BLaER1 (cell line): ENCODE results near the gene ACADVL.
"Not testable (repeated sequence)": the region's sequence is repeated elsewhere in the genome, so short reads cannot be mapped to it uniquely, and the experiment has no call there.

Experiments
- H3K27ac ChIP-seq: shearing (Covaris generic); formaldehyde crosslinking; 2 replicates; pipeline ENCODE4 v1.8.1; 2022
- H3K27me3 ChIP-seq: shearing (Covaris generic); formaldehyde crosslinking; 2 replicates; pipeline ENCODE4 v1.8.1; 2022
- H3K36me3 ChIP-seq: shearing (Covaris generic); formaldehyde crosslinking; 2 replicates; pipeline ENCODE4 v1.8.1; 2022
- H3K4me1 ChIP-seq: shearing (Covaris generic); formaldehyde crosslinking; 2 replicates; pipeline ENCODE4 v1.8.1; 2022
- H3K4me2 ChIP-seq: shearing (Covaris generic); formaldehyde crosslinking; 2 replicates; pipeline ENCODE4 v1.8.1; 2022
- H3K4me3 ChIP-seq: shearing (Covaris generic); formaldehyde crosslinking; 2 replicates; pipeline ENCODE4 v1.8.1; 2022
- H3K9ac ChIP-seq: shearing (Covaris generic); formaldehyde crosslinking; 2 replicates; pipeline ENCODE4 v1.8.1; 2022
- H3K9me3 ChIP-seq: shearing (Covaris generic); formaldehyde crosslinking; 2 replicates; pipeline ENCODE4 v1.8.1; 2022
- H4K20me1 ChIP-seq: shearing (Covaris generic); formaldehyde crosslinking; 2 replicates; pipeline ENCODE4 v1.8.1; 2022
- Cebpa-rat ChIP-seq: shearing (Covaris generic); IDR thresholded peaks from 2 replicates; pipeline ENCODE4 v1.8.1; 2022

ACADVL gene

GRCh38 chr17:7177954-7178477 is 41.7 kb upstream of the ACADVL start:
- Histone ChIP-seq H3K27ac (peak overlapping the region; percentile 64), H3K4me2 (peak overlapping the region; percentile 100), H4K20me1 (no peaks in the 10 kb centered on the region)

GRCh38 chr17:7178973-7179316 is 40.8 kb upstream of the ACADVL start:
- no peaks in the 10 kb centered on the region for H3K9me3 ChIP-seq
- no peaks in the 10 kb centered on the region for H3K27me3 ChIP-seq
- no peaks in the 10 kb centered on the region for H4K20me1 ChIP-seq
- H3K4me2 ChIP-seq: no peak overlapping the region
- H3K27ac ChIP-seq: no peak overlapping the region
- no peak overlapping the region for H3K4me3 ChIP-seq
- no peak for TF ChIP-seq Cebpa-rat
- H3K9ac ChIP-seq: no peak overlapping the region
- peaks cover 29% of the 10 kb centered on the region for H3K4me1 ChIP-seq
- H3K36me3 ChIP-seq: no peaks in the 10 kb centered on the region

More at GRCh38 chr17:7177954-7178477, 41.7 kb upstream of the ACADVL start:
- peak overlapping the region; percentile 70 for H3K4me3 ChIP-seq
- no peaks in the 10 kb centered on the region for H3K27me3 ChIP-seq
- TF ChIP-seq Cebpa-rat: no peak
- H3K36me3 ChIP-seq: no peaks in the 10 kb centered on the region
- peak overlapping the region; percentile 82 for H3K9ac ChIP-seq
- no peaks in the 10 kb centered on the region for H3K9me3 ChIP-seq
- peaks cover 34% of the 10 kb centered on the region for H3K4me1 ChIP-seq

- Histone ChIP-seq H3K27ac (no peak within 1 kb of the TSS), H3K4me1 (peaks cover 22% of the 10 kb centered on the region), H3K9me3 (no peaks in the 10 kb centered on the region), H3K4me2 (peak within 1 kb of the TSS; percentile 100), H3K36me3 (no peaks in the 10 kb centered on the region), H3K9ac (peak within 1 kb of the TSS; percentile 82; the same call in 1 of the 2 replicates), H4K20me1 (no peaks in the 10 kb centered on the region), H3K27me3 (no peaks in the 10 kb centered on the region), H3K4me3 (peak within 1 kb of the TSS; percentile 70)
- TF ChIP-seq Cebpa-rat: no peak
Measured at GRCh38 chr17:7179317-7180254, 40.2 kb upstream of the ACADVL start, which contains the start of gene ASGR1. TSS of gene ASGR1 (minus strand) at chr17:7179370. CDS start at chr17:7178563, 807 bp downstream.

- H3K9ac ChIP-seq, H3K4me2 ChIP-seq, H4K20me1 ChIP-seq, H3K9me3 ChIP-seq, H3K27me3 ChIP-seq, H3K36me3 ChIP-seq, H3K4me3 ChIP-seq, H3K27ac ChIP-seq: not testable (repeated sequence)
- H3K4me1 ChIP-seq: peaks cover 12% of the 10 kb centered on the region
Measured at GRCh38 chr17:7182101-7182500, 37.6 kb upstream of the ACADVL start.

- H3K4me3 ChIP-seq: no peak overlapping the region
- H3K36me3 ChIP-seq: peaks cover 14% of the 10 kb centered on the region
- no peaks in the 10 kb centered on the region for H3K27me3 ChIP-seq
- no peaks in the 10 kb centered on the region for H3K9me3 ChIP-seq
- no peak for TF ChIP-seq Cebpa-rat
- no peaks in the 10 kb centered on the region for H3K4me1 ChIP-seq
- no peak overlapping the region for H3K9ac ChIP-seq
- no peak overlapping the region for H3K4me2 ChIP-seq
- H4K20me1 ChIP-seq: no peaks in the 10 kb centered on the region
- H3K27ac ChIP-seq: no peak overlapping the region
Measured at GRCh38 chr17:7183433-7184090, 36.2 kb upstream of the ACADVL start.

- no peak overlapping the region for H3K4me3 ChIP-seq
- no peak overlapping the region for H3K9ac ChIP-seq
- no peak overlapping the region for H3K27ac ChIP-seq
- H3K4me2 ChIP-seq: no peak overlapping the region
- no peaks in the 10 kb centered on the region for H4K20me1 ChIP-seq
- H3K36me3 ChIP-seq: peaks cover 17% of the 10 kb centered on the region
- no peaks in the 10 kb centered on the region for H3K4me1 ChIP-seq
- no peaks in the 10 kb centered on the region for H3K9me3 ChIP-seq
- no peaks in the 10 kb centered on the region for H3K27me3 ChIP-seq
- no peak for TF ChIP-seq Cebpa-rat
Measured at GRCh38 chr17:7184091-7184488, 35.6 kb upstream of the ACADVL start.

GRCh38 chr17:7184647-7185046 is 35.1 kb upstream of the ACADVL start:
- no peak for TF ChIP-seq Cebpa-rat
- Histone ChIP-seq H3K4me1 (no peaks in the 10 kb centered on the region), H3K4me2 (no peak overlapping the region), H3K9me3 (no peaks in the 10 kb centered on the region), H3K36me3 (peaks cover 20% of the 10 kb centered on the region), H3K27me3 (no peaks in the 10 kb centered on the region), H3K4me3 (no peak overlapping the region), H3K27ac (no peak overlapping the region), H4K20me1 (no peaks in the 10 kb centered on the region), H3K9ac (no peak overlapping the region)

- Histone ChIP-seq H3K4me1 (no peaks in the 10 kb centered on the region), H3K9me3 (no peaks in the 10 kb centered on the region), H3K36me3 (peaks cover 33% of the 10 kb centered on the region), H3K9ac (no peak overlapping the region), H4K20me1 (no peaks in the 10 kb centered on the region), H3K4me2 (no peak overlapping the region), H3K27ac (no peak overlapping the region), H3K4me3 (no peak overlapping the region), H3K27me3 (no peaks in the 10 kb centered on the region)
- TF ChIP-seq Cebpa-rat: no peak
Measured at GRCh38 chr17:7186241-7186640, 33.5 kb upstream of the ACADVL start.

- Histone ChIP-seq H3K4me2 (no peak overlapping the region), H4K20me1 (no peaks in the 10 kb centered on the region), H3K9me3 (no peaks in the 10 kb centered on the region), H3K4me3 (no peak overlapping the region), H3K27me3 (no peaks in the 10 kb centered on the region), H3K9ac (no peak overlapping the region), H3K27ac (no peak overlapping the region), H3K4me1 (peaks cover 9% of the 10 kb centered on the region; the same call in 1 of the 2 replicates), H3K36me3 (peaks cover 75% of the 10 kb centered on the region)
- TF ChIP-seq Cebpa-rat: no peak
Measured at GRCh38 chr17:7190276-7190917, 29.3 kb upstream of the ACADVL start.
